ENCODE data around the gene VSIG8. TPM values are rescaled to one million over a fixed set of nuclear protein-coding genes. Genes with fewer than 3 reads are reported as not detected.

Gene VSIG8
- total and polyA plus RNA-seq, 9 of the 15 experiments (the other 6 are each of a cell fraction or from before 2014, with no cell fraction given), result not detected

DNA sequence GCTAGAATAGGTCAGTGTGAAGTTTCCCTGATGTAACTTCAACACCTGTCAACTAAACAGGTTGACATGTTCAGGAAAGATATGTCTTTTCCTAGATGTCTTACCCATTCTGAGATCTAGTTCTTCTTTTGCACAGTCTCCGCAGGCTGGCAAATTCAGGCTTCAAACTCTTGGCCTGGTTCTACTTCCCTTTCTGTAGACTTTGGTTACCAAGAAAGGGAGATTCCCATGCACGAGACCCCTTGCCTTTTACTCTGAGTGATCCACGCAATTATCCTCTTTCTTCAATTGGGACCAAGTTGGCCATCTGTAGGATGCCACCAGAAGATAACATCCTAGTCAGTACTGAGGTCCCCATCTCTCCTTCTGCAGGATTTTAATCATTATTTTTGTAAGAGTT is 35.5 kb upstream of the VSIG8 start:
- in situ Hi-C loops (cut with MboI) (no loop called here), intact Hi-C loops (cut with micrococcal nuclease) (no loop called here)
- no TSS peak for BruUV-seq (replicated peaks)
- Histone ChIP-seq H3K27me3 (ENCODE audit: control insufficient read depth in 2 of 2, insufficient read depth in 2 of 2, low read length in 2 of 2) (0 out of 5 replicates have a peak, but pooled peaks cover 0 to 4% of the 10 kb centered on the region in 2 experiments), H3K4me1 (replicated peaks in 1 of 2; ENCODE audit: control insufficient read depth in 2 of 2, insufficient read depth in 2 of 2, low read length in 2 of 2) (peaks cover 18 to 30% of the 10 kb centered on the region in 2 experiments), H3K9ac (ENCODE audit: insufficient read depth in 1 of 2, low read depth in 2 of 2, low read length in 2 of 2) (no peak overlapping the region), H3K36me3 (ENCODE audit: control insufficient read depth, insufficient read depth, low read length) (no peaks in the 10 kb centered on the region), H3K9me1 (ENCODE audit: control insufficient read depth, insufficient read depth, low read length) (no peaks in the 10 kb centered on the region), H2AFZ (ENCODE audit: low read depth, low read length) (no peak overlapping the region), H3K79me2 (ENCODE audit: control insufficient read depth, insufficient read depth, low read length) (no peaks in the 10 kb centered on the region), H3K4me3 (no peak overlapping the region), H3K27ac (ENCODE audit: extremely low read depth, low read depth, low read length) (no peak overlapping the region), H3K9me3 (replicated peaks; ENCODE audit: control insufficient read depth, insufficient read depth, low read depth, low read length) (no peaks in the 10 kb centered on the region), H3K4me2 (ENCODE audit: insufficient read depth, low read length) (no peak overlapping the region), H4K20me1 (replicated peaks; ENCODE audit: control insufficient read depth, insufficient read depth, low read length) (no peaks in the 10 kb centered on the region)
- TF ChIP-seq ZNF444 (CRISPR knock-in tag; IDR thresholded peaks at IDR 0.05) (no peak), BCOR (IDR thresholded peaks at IDR 0.05) (no peak), STAT5A (IDR thresholded peaks at IDR 0.05; ENCODE audit: borderline replicate concordance, low read length) (no peak), SETDB1 (IDR thresholded peaks at IDR 0.05; ENCODE audit: low read length) (no peak), CEBPG (CRISPR knock-in tag; IDR thresholded peaks at IDR 0.05) (no peak), CEBPG (tag; conservative IDR thresholded peaks at IDR 0.05 in 1 of 2, IDR thresholded peaks at IDR 0.05 in 1 of 2) (no peak), CEBPB (tag; IDR thresholded peaks at IDR 0.05) (no peak), ZNF699 (CRISPR knock-in tag; IDR thresholded peaks at IDR 0.05; ENCODE audit: insufficient replicate concordance) (no peak), MTA2 (IDR thresholded peaks at IDR 0.05; ENCODE audit: low read depth) (no peak), BHLHE40 (IDR thresholded peaks at IDR 0.05; ENCODE audit: low read length) (no peak)
- TF ChIP-seq, protein P1, sequence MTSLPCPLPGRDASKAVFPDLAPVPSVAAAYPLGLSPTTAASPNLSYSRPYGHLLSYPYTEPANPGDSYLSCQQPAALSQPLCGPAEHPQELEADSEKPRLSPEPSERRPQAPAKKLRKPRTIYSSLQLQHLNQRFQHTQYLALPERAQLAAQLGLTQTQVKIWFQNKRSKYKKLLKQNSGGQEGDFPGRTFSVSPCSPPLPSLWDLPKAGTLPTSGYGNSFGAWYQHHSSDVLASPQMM (CRISPR knock-in tag; IDR thresholded peaks at IDR 0.05), result no peak
- TF ChIP-seq, protein P2, sequence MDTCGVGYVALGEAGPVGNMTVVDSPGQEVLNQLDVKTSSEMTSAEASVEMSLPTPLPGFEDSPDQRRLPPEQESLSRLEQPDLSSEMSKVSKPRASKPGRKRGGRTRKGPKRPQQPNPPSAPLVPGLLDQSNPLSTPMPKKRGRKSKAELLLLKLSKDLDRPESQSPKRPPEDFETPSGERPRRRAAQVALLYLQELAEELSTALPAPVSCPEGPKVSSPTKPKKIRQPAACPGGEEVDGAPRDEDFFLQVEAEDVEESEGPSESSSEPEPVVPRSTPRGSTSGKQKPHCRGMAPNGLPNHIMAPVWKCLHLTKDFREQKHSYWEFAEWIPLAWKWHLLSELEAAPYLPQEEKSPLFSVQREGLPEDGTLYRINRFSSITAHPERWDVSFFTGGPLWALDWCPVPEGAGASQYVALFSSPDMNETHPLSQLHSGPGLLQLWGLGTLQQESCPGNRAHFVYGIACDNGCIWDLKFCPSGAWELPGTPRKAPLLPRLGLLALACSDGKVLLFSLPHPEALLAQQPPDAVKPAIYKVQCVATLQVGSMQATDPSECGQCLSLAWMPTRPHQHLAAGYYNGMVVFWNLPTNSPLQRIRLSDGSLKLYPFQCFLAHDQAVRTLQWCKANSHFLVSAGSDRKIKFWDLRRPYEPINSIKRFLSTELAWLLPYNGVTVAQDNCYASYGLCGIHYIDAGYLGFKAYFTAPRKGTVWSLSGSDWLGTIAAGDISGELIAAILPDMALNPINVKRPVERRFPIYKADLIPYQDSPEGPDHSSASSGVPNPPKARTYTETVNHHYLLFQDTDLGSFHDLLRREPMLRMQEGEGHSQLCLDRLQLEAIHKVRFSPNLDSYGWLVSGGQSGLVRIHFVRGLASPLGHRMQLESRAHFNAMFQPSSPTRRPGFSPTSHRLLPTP (IDR thresholded peaks at IDR 0.05; ENCODE audit: borderline replicate concordance, extremely low read depth, insufficient read length), result no peak
- TF ChIP-seq, protein P3, sequence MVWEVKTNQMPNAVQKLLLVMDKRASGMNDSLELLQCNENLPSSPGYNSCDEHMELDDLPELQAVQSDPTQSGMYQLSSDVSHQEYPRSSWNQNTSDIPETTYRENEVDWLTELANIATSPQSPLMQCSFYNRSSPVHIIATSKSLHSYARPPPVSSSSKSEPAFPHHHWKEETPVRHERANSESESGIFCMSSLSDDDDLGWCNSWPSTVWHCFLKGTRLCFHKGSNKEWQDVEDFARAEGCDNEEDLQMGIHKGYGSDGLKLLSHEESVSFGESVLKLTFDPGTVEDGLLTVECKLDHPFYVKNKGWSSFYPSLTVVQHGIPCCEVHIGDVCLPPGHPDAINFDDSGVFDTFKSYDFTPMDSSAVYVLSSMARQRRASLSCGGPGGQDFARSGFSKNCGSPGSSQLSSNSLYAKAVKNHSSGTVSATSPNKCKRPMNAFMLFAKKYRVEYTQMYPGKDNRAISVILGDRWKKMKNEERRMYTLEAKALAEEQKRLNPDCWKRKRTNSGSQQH (CRISPR knock-in tag; IDR thresholded peaks at IDR 0.05), result no peak
- ChIA-PET CTCF (ENCODE audit: low intra/inter-chr PET ratio) (no interaction called here), POLR2A (no interaction called here)
- WGBS (ENCODE audit: insufficient coverage, low coverage, missing lambda C conversion rate), result 57% methylated on average over 3 of the region's 3 CpGs
- ATAC-seq (no peak), DNase-seq (ENCODE audit: extremely low read depth in 1 of 4, low spot score in 3 of 4) (no peak), FAIRE-seq (no peak)

All from K562 (cell line).